Mesodermal cell (in vitro differentiated cells): ENCODE measurements around the gene GEMIN4.

ENCODE experiments used
- H3K27ac ChIP-seq: 2 replicates; pipeline ENCODE4 v1.7.0; 2013; ENCODE audit warnings: mild to moderate bottlenecking, low read depth, low read length, moderate library complexity; ENCODE audit not compliant: severe bottlenecking
- H3K36me3 ChIP-seq: 2 replicates; pipeline ENCODE4 v1.7.1; 2013; ENCODE audit warnings: mild to moderate bottlenecking, low read length, moderate library complexity; ENCODE audit not compliant: control insufficient read depth, insufficient read depth
- H3K4me1 ChIP-seq: one replicate; pipeline ENCODE4 v1.7.1; 2013; ENCODE audit warnings: mild to moderate bottlenecking, low read length; ENCODE audit not compliant: insufficient read depth, control insufficient read depth, poor library complexity, severe bottlenecking
- H3K4me3 ChIP-seq: 2 replicates; pipeline ENCODE4 v1.7.0; 2013; ENCODE audit warnings: low read length, control low read depth, mild to moderate bottlenecking; ENCODE audit not compliant: insufficient read depth, poor library complexity, severe bottlenecking; ENCODE audit errors: extremely low read depth
- H3K9me3 ChIP-seq: 2 replicates; pipeline ENCODE4 v1.7.1; 2013; ENCODE audit warnings: mild to moderate bottlenecking, low read length, moderate library complexity; ENCODE audit not compliant: control insufficient read depth
- WGBS, 2 experiments: methylation state at CpG; one replicate each; pipeline ENCODE4 v1.1.5; 2013; ENCODE audit warnings: missing lambda C conversion rate in 2 of 2; ENCODE audit not compliant: insufficient coverage in 2 of 2; 5-methylcytosine and 5-hydroxymethylcytosine counted together

Gene GEMIN4

DNA sequence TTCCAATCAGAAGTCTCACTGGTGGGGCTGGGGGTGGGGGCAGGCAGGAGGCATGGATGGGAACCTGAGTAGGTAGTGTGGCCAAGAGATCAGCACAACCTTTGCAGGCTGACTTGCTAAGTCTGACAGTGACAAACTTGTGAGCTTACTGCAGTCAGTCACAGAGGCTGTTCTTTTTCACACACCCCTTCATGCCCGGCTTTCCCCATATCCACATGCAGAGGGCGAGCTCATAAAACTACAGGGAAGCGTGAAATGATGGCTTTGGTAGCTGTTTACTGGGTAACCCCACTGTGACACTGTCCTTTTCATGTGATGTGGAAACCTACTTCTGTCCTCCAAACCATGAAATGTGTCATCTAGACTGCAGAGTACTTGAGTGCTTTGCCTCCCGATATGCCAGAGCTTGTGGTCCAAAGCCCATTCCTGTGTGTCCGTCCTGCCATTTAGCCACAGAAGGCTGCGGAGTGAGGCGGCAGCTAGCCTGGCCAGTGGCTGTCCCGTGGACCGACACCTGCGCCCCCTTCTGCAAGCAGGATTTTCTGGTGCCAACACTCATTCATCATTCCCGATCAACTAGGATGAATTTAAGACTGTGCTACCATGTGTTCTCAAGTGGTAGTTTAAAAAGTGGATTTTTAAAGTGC, 9.8 kb downstream of the GEMIN4 start:
- no peak overlapping the region for H3K4me3 ChIP-seq
- no peaks in the 10 kb centered on the region for H3K9me3 ChIP-seq
- WGBS, 2 experiments, result 93 to 96% methylated on average over 9 of the region's 11 CpGs
- no peak overlapping the region for H3K27ac ChIP-seq
- H3K4me1 ChIP-seq, result no peaks in the 10 kb centered on the region
- H3K36me3 ChIP-seq, result peaks cover 88% of the 10 kb centered on the region

- Histone ChIP-seq H3K4me3 (no peak overlapping the region), H3K36me3 (peaks cover 77% of the 10 kb centered on the region), H3K4me1 (no peaks in the 10 kb centered on the region), H3K9me3 (no peaks in the 10 kb centered on the region), H3K27ac (no peak overlapping the region)
- 93 to 96% methylated on average over 16 to 18 of the region's 18 CpGs for WGBS, 2 experiments
Observed at GRCh38 chr17:740240-741017, 11.6 kb downstream of the GEMIN4 start.

DNA sequence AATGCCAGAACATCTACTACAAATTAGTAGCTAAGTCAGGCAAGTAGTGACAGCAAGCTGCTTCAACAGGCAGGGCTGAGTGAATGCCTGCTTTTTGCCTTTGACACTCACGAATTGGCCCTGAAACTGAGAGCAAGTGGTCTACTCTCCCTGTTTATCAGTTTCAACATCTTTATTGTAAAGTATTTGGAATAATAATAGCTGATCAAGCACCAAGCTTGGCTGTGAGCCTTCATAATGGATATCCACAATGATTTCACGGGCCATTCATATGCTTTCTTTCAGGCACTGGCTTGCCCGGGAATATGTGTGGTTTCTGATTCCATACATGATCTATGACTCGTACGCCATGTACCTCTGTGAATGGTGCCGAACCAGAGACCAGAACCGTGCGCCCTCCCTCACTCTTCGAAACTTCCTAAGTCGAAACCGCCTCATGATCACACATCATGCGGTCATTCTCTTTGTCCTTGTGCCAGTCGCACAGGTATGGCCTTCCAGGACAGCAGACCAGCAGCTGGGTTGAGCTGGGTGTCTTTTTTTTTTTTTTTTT, 14.4 kb downstream of the GEMIN4 start:
- Histone ChIP-seq H3K36me3 (peaks cover 68% of the 10 kb centered on the region), H3K9me3 (no peaks in the 10 kb centered on the region), H3K27ac (no peak overlapping the region), H3K4me1 (peaks cover 7% of the 10 kb centered on the region), H3K4me3 (no peak overlapping the region)
- 96 to 99% methylated on average over 11 to 12 of the region's 13 CpGs for WGBS, 2 experiments

GRCh38 chr17:733743-734142, 18.3 kb downstream of the GEMIN4 start:
- Histone ChIP-seq H3K4me1 (peaks cover 7% of the 10 kb centered on the region), H3K4me3 (peak overlapping the region; percentile 75), H3K36me3 (peaks cover 35% of the 10 kb centered on the region), H3K27ac (no peak overlapping the region), H3K9me3 (no peaks in the 10 kb centered on the region)
- 81 to 89% methylated on average over 7 of the region's 10 CpGs for WGBS, 2 experiments

GRCh38 chr17:732902-733720, 19.0 kb downstream of the GEMIN4 start:
- Histone ChIP-seq H3K4me3 (peak overlapping the region; percentile 75), H3K27ac (no peak overlapping the region), H3K9me3 (no peaks in the 10 kb centered on the region), H3K4me1 (peaks cover 7% of the 10 kb centered on the region), H3K36me3 (peaks cover 29% of the 10 kb centered on the region)
- 11 to 16% methylated on average over 19 to 48 of the region's 57 CpGs for WGBS, 2 experiments

- H3K4me1 ChIP-seq, result peaks cover 7% of the 10 kb centered on the region
- H3K9me3 ChIP-seq, result no peaks in the 10 kb centered on the region
- peak within 1 kb of the TSS; percentile 75 for H3K4me3 ChIP-seq
- H3K27ac ChIP-seq, result no peak within 1 kb of the TSS
- peaks cover 26% of the 10 kb centered on the region for H3K36me3 ChIP-seq
- 1% methylated on average over 54 to 89 of the region's 126 CpGs for WGBS, 2 experiments
Observed at GRCh38 chr17:732067-732901, 19.8 kb downstream of the GEMIN4 start, which contains the start of gene TLCD3A. Gene TLCD3A, plus strand, starts transcription at chr17:732596. Its CDS starts 52 bp downstream, at chr17:732648.

GRCh38 chr17:731644-732066, 20.4 kb downstream of the GEMIN4 start:
- Histone ChIP-seq H3K4me1 (peaks cover 7% of the 10 kb centered on the region), H3K27ac (no peak overlapping the region), H3K4me3 (peak overlapping the region; percentile 75), H3K9me3 (no peaks in the 10 kb centered on the region), H3K36me3 (peaks cover 26% of the 10 kb centered on the region)
- 31 to 35% methylated on average over 14 to 22 of the region's 26 CpGs for WGBS, 2 experiments

DNA sequence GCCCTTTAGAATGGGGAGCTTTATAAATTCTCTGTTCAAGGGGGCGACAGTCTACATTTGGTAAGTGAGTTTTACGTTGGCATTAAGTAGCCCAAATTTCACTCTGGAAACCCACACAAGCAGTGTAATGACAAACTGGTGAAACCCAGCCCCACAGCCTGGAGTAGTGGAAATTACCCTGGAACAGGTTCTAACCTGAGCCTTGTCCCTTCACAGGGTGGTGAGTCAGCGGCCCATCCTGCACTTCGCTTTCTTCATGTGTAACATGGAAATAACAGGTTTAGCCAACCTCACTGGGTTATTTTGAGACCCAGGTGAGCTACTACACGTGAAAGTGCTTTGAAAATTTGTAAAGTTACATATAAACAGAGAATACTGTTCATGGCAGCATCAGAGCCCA, 23.2 kb downstream of the GEMIN4 start:
- no peak overlapping the region for H3K27ac ChIP-seq
- H3K36me3 ChIP-seq, result peaks cover 3% of the 10 kb centered on the region
- whole genome bisulfite sequencing, 2 experiments, result 93 to 95% methylated on average over 3 of the region's 5 CpGs
- peaks cover 7% of the 10 kb centered on the region for H3K4me1 ChIP-seq
- no peak overlapping the region for H3K4me3 ChIP-seq
- H3K9me3 ChIP-seq, result no peaks in the 10 kb centered on the region

- 47 to 57% methylated on average over 11 to 18 of the region's 20 CpGs for WGBS, 2 experiments
- Histone ChIP-seq H3K4me3 (no peak overlapping the region), H3K27ac (no peak overlapping the region), H3K4me1 (no peaks in the 10 kb centered on the region), H3K9me3 (no peaks in the 10 kb centered on the region), H3K36me3 (no peaks in the 10 kb centered on the region)
Observed at GRCh38 chr17:726271-726919, 25.7 kb downstream of the GEMIN4 start.
